ENCODE results near the gene SHOC1.
"Not testable (repeated sequence)": the region's sequence is repeated elsewhere in the genome, so short reads cannot be mapped to it uniquely, and the experiment has no call there.

Gene SHOC1

GRCh38 chr9:111805262-111805661, 10.5 kb upstream of the SHOC1 start:
- H3K27ac ChIP-seq = no peak overlapping the region
- no peak for TF ChIP-seq CTCF (conservative IDR thresholded peaks at IDR 0.05)

GRCh38 chr9:111804636-111805035, 9.9 kb upstream of the SHOC1 start:
- TF ChIP-seq CTCF (conservative IDR thresholded peaks at IDR 0.05) = no peak

GRCh38 chr9:111803924-111804323, 9.2 kb upstream of the SHOC1 start:
- no peak overlapping the region for H3K27ac ChIP-seq
- no peak for TF ChIP-seq CTCF (conservative IDR thresholded peaks at IDR 0.05)

More at GRCh38 chr9:111804636-111805035, 9.9 kb upstream of the SHOC1 start:
- H3K27ac ChIP-seq = no peak overlapping the region

GRCh38 chr9:111799915-111800526, 5.3 kb upstream of the SHOC1 start:
- TF ChIP-seq CTCF (conservative IDR thresholded peaks at IDR 0.05) = no peak
- no peak overlapping the region for H3K27ac ChIP-seq

GRCh38 chr9:111799506-111799905, 4.8 kb upstream of the SHOC1 start:
- TF ChIP-seq CTCF (conservative IDR thresholded peaks at IDR 0.05) = no peak
- H3K27ac ChIP-seq = no peak overlapping the region

GRCh38 chr9:111798786-111799185, 4.0 kb upstream of the SHOC1 start:
- TF ChIP-seq CTCF (conservative IDR thresholded peaks at IDR 0.05) = no peak

GRCh38 chr9:111795557-111795839, 761 bp upstream of the SHOC1 start:
- no peak overlapping the region for H3K27ac ChIP-seq
- TF ChIP-seq CTCF (conservative IDR thresholded peaks at IDR 0.05) = no peak

More at GRCh38 chr9:111798786-111799185, 4.0 kb upstream of the SHOC1 start:
- H3K27ac ChIP-seq = no peak overlapping the region

- not testable (repeated sequence) for H3K27ac ChIP-seq
Observed at GRCh38 chr9:111791821-111792220, 2.9 kb downstream of the SHOC1 start.

Measured in VCaP (cell line).